ENCODE measurements around the gene ALK.

DNA sequence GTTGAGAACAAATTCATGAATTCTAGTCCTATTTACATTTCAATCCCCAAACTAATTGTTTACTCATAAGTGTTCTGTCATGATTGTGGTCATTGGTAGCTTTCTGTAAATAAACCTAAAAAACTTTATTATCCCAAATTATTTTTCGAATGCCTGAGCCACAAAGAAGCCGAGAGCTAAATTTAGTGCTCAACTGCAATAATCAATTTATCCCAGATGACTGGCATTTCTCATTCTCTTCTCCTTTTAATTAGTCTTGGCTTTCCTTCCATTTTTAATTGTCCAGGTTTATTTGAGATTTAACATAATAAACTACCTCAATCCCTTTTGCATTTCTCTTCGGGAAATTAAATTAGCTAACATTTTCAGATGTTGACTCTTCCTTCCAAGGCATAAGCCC lies 308.3 kb downstream of the ALK start:
- TF ChIP-seq, protein P1, sequence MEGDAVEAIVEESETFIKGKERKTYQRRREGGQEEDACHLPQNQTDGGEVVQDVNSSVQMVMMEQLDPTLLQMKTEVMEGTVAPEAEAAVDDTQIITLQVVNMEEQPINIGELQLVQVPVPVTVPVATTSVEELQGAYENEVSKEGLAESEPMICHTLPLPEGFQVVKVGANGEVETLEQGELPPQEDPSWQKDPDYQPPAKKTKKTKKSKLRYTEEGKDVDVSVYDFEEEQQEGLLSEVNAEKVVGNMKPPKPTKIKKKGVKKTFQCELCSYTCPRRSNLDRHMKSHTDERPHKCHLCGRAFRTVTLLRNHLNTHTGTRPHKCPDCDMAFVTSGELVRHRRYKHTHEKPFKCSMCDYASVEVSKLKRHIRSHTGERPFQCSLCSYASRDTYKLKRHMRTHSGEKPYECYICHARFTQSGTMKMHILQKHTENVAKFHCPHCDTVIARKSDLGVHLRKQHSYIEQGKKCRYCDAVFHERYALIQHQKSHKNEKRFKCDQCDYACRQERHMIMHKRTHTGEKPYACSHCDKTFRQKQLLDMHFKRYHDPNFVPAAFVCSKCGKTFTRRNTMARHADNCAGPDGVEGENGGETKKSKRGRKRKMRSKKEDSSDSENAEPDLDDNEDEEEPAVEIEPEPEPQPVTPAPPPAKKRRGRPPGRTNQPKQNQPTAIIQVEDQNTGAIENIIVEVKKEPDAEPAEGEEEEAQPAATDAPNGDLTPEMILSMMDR (conservative IDR thresholded peaks at IDR 0.05 in 1 of 2, IDR thresholded peaks at IDR 0.05 in 1 of 2; ENCODE audit: low read depth in 1 of 2, low read length in 2 of 2) = no peak
- TF ChIP-seq EZH2 (IDR thresholded peaks at IDR 0.05; ENCODE audit: low read length, missing control alignments) = no peak
